NCI-H2171 treated with DMSO at 0.1 percent for 48 hours (cell line): Measurements from ENCODE around the gene SAMD4A.

Experiments used
- DNase-seq: peaks from one replicate; lab custom pipeline; 2025; lab: John Stamatoyannopoulos, UW

SAMD4A gene

DNA sequence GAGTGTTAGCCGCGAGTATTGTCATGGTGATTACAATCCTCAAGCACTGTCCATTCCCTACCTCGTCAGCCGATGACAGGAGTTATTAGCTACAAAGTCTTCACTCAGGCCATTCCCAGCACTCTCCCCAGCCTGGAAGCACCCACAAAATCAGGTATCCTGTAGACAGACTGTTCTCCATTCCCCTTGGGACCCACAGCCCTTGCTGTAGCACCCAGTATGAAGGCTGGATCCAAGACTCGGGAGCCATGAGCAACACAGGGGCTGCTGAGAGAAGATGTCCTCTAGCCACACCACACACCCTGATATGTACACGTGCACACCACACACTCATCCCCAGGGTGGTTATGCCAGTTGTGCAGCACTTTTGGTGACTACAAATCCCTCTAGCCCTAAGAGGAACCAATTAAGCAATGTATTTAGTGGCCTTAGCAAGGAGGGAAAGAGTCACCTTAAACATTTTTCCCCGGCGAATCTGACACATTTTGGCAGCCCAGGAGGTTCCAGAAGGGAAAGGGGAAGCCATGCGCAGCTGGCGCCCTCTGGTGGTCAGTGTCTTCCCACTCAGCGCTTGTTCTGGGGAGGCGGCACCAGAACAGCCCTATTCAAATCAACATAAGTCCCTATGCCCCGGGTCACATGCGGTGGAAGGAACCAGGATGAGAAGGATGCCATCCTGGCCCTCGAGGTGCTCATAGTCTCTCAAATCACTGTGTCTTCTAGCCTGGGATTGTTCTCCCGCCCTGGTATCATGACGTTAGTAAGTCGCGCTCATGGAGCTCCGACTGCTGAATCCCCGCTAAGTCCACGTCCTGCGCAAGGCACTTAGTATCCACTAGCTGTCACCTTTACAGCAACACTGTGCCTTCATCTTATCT is 238.8 kb downstream of the SAMD4A start:
- peak; percentile 74 for DNase-seq

DNA sequence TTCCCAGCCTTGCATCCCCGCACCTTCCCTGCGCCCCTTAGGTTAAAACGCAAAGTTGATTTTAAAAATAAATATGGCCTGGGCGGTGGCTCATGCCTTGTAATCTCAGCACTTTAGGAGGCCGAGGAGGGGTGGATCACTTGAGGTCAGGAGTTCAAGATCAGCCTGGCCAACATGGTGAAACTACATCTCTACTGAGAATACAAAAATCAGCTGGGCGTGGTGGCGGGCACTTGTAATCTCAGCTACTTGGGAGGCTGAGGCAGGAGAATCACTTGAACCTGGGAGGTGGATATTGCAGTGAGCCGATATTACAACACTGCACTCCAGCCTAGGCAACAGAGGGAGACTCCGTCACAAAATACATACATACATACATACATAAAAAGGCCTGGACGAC is 239.7 kb downstream of the SAMD4A start:
- DNase-seq: no peak

DNA sequence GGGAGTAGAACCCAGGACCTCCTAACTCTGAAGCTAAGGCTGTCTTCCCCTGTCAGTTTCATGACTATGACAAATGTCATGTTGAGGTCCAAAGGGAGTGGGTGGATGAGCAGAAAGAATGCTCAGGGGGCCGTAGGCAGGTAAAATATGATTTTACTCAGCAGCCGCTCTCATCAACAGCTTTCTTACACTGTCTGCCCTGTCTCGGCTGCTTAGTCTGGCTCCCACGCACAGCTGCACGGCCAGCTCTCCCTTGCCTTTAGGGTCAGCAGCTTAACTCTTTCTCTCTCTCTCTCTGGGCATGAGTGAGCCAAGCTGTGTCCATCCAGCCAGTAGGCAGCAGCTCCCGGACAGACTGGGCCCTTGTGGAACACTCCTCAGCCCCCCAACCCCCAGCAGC is 240.5 kb downstream of the SAMD4A start:
- no peak for DNase-seq

DNA sequence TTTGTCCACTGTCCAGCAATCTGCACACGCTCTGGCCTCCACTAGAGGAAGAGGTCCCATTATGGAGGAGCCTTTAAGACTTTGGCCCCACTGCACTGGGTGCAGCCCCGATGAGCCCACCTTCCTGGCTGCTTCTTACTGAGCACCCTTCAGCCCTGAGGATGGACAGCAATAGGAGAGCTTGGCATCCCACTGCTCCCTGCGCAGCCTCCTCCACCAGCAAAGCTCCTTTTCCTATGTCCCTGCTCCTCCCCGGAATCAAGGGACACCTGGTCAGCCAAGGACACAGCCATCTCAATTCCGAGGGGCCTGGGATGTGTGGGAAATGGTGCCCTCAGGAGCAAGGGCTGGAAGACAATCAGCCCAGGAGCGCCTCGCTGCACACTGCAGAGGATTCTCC is 241.0 kb downstream of the SAMD4A start:
- no peak for DNase-seq

DNA sequence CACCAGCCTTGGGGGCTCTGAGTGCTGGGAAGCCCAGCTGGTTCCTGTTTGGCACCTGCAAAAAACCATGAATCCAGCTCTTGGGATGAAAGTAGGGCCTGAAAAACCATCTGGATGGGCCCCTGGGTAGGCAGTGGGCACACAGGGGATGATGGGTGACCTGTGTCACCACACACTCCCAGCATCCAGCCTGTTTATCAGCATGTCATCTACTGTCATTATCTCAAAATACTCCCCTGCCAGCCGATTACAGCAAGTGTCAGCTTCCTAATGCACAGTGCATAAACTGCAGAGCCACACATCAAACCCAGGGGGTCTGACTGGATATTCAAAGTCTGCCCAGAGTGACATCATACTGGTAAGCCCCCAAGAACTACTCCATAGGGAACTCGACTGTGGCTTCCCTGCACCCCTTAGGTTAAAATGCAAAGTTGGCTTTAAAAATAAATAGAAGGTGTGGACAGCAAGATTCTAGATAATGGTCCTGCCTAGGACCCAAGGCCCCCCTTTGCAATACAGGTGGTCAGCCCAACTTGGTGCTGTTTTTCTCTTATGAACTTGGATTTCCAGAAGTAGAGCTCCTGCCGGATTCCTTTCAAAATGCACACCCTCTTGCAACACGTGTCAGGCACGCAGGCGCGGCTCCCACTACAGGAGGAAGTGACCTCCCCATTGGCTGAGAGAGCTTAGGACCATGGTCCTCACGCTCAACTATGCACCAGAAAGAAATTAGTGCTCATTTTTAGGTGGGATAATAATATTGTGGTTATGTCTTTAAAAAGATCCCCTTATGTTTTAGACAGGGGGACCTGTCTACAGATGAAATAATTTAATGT is 241.6 kb downstream of the SAMD4A start:
- DNase-seq: no peak

DNA sequence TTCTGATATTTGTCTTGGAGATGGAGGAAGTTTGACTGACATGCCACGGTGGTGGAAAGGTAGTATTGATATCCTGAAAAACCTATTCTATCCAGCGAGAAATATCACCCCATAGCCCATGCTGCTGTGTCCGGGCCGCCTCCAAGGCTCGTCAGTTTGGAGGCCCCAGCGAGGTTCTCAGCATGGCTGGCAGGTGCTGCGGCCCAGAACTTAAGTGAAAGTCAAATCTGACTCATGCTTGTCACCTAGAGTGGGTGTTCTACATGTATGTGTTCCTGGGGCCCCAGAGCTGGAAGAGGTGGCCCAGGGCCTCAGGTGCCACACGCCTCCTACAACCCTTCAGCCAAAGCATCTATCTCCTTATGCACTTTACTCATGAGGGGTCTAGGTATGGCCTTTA is 242.8 kb downstream of the SAMD4A start:
- DNase-seq: no peak

DNA sequence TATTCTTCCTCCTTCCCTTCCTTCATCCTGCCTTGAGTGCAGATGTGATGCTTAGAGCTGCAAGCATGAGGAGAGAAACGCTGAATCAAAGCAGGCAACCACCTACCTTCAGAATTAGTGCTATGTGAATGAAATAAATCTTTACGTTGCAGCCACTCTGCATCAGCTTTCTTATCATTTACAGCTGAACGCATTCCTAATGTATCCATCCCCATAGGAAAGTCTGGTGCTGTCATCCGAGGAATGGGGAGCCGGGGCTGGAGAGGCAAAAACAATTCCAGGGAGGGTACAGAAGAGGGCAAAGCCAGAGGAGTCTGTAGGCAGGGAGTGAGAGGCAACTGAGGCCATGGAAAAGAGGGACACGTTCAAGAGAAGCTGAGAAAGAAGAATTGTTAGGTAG is 245.7 kb downstream of the SAMD4A start:
- DNase-seq: no peak

DNA sequence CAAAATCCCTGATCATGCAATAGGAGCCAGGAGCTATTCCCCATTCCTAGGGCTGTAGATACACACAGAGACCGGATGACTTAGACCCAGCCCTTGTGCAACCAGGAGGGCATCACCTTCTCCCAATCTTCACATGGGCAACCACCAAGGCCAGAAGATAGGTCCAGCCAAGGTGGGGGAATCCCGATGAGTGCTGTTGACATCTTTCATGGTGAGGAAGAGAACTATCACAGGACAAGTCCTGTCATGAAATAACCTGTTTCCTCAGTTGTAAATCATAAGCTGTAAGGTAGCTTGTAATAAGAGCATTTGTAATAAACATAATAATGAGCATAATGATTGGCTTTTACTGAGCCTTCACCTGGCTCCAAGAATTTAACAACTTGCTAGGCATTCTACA is 246.2 kb downstream of the SAMD4A start:
- DNase-seq: no peak

DNA sequence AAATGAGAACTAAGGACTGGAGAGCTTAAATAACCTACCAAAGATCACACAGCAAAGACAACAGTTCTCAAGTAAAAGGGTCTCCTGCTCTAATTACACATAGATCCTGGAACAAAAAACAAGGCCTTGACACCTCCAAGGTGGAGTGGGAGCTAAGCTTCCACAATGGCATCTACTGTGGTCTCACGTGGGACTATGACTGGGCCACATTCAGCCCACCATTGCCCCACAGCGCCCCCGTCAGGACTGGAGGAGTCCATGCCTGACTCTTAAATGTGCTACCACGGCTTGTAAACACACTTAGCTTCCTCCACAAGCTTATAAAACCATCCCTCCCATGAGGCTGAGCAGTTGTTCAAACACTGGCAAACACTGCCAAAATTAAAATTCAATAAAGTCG is 247.1 kb downstream of the SAMD4A start:
- peak; percentile 29 for DNase-seq

DNA sequence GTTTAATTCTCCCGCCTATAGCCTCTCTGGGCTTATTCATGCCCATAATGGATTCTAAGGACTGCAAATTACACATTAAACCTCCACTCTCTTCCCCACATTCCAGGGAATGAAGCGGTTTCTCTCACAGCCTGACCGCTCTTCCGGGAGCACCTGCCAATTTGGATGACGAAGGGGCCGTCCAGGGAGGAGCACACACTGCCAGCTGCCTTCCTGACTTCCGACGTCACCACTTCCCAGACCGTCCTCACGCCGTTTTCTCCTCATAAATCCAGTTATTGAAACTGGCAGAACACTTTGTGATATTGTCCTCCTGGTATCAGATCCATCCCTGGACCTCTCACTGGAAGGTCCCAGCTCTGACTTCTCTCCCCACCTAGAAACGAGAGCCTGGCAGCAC is 248.1 kb downstream of the SAMD4A start:
- DNase-seq: no peak

DNA sequence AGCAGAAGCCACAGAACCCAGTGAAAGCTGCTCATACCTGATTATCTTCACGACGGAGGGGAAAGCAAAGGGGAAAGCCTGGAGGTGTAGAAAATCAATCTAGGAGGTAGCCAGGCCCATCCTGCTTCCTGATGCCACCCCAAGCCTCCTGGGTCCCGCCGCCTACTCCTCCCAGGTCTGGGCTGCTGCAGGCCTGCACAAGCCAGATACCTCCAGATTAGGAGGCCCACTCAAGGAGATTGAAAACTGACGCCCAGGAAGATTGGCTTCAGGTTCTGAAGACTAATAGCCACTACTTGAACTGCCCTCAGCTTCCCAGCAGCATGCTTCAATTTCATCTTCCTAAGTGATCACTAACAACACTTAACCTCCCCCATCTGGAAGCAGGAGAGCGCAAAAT is 248.6 kb downstream of the SAMD4A start:
- no peak for DNase-seq

DNA sequence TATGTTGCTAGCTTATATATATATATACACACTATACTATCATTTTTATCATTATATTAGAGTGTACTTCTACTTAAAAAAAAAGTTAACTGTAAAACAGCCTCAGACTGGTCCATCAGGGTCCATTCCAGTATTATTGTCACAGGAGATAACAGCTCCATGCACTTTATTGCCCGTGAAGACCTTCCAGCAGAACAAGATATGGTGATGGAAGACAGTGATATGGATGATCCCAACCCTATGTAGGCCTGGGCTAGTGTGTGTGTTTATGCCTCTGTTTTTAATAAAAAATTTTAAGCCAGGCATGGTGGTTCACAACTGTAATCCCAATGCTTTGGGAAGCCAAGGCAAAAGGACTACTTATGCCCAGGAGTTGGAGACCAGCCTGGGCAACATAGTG is 249.5 kb downstream of the SAMD4A start:
- no peak for DNase-seq

DNA sequence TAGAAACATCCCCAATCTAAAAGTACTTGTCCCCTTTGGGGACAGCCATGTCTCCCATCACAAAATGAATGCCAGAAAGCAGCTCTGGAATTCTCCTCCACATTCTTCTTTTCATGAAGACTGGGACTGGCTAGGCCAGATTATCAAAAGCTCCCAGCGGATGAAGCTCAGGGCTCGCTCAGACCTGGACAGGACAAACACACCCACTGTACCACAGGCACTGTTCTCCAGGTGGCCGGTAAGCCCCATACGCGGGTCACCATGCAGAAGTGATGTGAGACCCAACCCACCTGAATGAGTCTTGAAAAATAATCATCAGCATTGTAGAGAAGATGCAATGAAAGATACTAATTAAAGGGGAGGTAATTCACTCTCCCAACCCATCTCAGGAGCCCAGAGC is 250.6 kb downstream of the SAMD4A start:
- DNase-seq: no peak

DNA sequence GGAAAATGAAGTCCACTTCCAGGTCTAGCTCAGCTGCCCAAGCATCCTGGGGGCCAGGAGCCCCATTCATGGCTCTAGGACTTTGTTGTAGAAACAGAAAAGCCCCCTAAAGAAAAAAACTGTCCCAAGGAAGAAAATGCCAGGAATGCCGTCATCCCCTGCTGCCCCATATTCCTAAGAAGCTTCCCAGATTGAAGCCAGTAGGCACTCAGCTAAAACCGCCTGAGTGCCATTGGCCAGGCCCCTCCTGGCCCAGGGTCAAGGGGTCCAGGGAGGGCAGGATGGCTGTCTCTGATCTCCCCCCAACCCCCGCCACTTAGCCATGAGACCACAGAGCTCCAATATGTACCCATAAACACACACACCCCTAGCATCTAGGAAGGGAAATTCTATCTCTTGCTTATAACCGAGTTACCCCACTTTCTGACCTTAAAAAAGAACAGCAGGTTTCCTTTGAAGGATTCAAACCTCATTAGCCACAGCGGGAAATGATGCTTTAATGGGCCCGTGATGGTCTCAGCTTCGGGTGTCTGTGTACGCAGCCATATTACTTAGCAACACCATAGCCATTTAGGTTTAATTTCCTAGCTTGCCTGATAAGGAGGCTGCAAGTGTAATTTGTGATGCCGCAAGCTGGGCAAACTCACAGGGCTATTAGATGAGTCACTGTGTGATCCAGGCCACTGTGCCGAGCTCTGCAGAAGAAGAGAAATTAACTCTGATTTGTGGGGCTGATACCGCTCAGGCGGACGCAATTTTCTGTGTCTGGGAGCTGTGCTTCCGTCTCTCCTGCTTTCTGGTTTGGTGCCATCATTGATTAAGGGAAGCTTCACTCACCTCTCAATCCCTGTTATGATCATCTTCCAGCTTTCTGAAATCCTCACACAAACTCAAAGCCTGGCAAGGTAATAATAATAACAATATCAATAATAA is 251.5 kb downstream of the SAMD4A start:
- no peak for DNase-seq

DNA sequence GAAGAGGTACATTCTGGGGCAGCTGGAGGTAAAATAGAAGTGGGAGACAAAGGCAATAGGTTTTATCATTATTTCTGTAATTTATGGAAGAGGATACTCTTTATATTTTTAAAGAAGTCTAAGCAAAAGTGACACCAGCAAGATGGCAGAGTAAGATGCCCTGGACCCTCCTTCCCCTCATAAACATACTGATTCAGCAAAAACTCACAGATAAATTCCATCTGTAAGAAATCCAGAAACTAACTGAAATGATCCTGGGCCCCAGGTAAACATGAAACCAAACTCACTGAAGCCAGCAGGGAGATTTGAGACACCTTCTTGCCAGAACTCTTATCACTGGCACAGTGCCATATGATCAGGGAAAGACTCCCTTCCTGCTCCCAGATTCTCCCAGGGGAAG is 255.8 kb downstream of the SAMD4A start:
- peak; percentile 6 for DNase-seq

DNA sequence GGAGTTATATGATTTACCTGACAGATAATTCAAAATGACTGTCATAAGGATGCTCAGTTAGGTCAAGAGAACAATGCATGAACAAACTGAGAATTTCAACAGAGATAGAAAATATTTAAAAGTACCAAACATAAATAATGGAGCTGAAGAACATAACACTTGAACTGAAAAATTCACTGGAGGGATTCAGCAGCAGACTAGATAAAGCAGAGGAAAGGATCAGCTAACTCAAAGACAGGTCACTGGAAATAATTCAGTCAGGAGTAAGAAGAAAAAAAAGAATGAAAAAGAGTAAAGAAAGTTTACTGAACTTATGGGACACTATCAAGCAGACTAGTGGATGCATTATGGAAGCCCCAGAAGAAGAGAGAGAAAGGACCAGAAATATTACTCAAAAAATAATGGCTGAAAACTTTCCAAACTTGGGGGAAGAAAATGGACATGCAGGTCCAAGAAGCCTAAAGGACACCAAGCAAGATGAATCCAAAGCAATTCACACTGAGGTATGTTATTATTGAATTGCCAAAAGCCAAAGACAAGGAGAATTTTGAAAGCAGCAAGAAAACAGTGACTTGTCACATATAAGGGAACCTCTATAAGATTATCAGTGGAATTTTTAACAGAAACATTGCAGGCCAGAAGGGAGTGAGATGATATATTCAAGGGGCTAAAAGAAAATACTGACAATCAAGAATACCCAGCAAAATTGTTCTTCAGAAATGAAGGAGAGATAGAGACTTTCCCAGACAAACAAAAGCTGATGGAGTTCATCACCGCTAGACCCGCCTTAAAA is 257.0 kb downstream of the SAMD4A start:
- no peak for DNase-seq

DNA sequence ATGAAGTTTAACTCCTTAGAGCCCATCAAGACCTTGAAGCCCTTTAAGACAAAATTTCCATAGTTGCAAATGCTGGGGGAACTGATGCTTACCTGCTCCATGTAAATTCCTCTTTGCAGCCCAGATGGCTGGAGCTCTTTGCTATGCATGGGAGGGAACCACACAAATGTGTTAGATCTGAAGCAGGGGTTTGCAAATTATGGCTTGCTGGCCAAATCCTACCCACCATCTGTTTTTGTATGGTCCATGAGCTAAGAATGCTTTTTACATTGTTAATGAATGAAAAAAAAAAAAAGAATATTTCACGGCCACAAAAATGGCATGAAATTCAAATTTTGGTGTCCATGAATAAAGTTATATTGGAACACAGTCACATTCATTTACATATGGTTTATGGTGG is 261.1 kb downstream of the SAMD4A start:
- no peak for DNase-seq

DNA sequence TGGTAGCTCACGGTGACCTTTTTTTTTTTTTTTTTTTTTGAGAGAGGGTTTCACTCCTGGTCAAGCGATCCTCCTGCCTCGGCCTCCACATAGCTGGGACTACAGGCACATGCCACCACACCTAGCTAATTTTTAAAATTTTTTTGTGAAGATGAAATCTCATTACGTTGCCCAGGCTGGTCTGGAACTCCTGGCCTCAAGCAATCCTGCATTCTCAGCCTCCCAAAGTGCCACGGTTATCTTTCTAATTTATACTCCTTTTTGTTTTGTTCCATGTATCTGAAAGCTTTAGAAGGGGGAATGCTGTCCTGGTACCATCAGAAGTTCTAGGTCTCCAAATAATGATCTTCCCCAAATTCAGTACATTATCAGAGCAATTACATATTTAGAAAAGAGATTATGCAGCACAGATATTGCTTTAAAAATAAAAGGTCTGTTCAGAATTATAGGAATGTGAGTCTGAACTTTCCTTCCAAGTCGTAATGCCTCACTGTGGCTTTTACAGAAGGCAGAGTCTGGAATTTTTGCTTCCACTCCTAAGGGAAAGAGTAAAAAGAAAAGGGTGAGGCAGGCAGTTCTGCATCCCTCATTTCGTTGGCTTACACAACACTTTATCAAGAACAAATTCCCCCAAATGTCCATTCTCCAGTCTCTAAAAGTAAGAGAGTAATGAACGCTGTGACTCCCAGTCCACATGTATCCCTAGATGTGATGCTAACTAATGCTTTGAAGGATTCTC is 262.7 kb downstream of the SAMD4A start:
- no peak for DNase-seq

DNA sequence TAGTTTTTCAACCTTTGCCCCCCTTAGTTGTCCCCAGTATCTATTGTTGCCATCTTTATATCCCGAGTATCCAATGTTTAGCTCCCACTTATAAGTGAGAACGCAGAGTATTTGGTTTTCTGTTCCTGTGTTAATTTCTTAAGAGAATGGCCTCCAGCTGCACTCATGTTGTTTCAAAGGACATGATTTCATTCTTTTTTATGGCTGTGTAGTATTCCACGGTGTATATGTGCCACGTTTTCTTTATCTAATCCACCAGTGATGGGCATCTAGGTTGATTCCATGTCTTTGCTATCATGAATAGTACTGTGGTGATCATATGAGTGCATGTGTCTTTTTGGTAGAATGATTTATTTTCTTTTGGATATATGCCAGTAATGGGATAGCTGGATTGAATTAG is 263.7 kb downstream of the SAMD4A start:
- DNase-seq: no peak

DNA sequence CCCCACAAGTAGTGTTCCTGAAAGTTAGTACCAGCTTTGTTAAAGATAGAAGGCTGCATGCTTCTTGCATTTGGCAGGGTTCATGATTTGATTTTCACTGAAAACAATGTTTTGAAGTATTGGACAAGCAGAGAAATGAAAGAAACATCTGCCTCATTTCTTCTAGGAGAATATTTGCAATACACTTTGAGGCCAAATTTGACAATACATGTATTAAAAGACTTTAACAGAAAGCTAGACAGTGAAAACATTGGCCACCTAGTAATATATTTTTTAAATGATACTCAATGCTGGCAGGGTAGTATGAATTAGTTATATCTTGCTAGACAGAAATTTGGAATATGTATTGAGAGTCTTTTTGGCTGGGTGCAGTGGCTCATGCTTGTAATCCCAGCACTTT is 267.2 kb downstream of the SAMD4A start:
- no peak for DNase-seq

DNA sequence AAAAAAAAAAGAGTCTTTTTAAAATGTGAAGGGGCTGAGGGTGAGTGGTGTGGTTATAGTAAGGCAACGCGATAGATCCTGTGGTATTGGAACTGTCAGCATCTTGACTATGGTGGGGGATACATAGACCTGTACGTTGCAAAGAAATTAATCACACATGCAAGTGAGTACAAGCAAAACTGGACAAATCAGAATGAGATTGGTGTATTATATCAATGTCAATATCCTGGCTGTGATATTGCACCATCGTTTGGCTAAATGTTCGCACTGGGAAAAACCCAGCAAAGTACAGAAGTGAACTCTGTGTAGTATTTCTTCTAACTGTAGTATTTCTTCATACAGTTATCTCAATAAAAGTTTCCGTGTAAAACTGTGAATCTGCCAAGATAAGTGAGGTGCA is 267.8 kb downstream of the SAMD4A start:
- DNase-seq: no peak
